AG08395 (cell line): ENCODE measurements around the gene ACTR10.

Experiments used
- DNase-seq: peaks from one replicate; pipeline ENCODE4 v3.0.0; 2012; ENCODE audit warnings: mixed read lengths, low spot score

The ACTR10 gene

GRCh38 chr14:58281969-58282368 is 82.0 kb downstream of the ACTR10 start:
- DNase-seq = no peak

- DNase-seq = no peak
These were observed 83.1 kb downstream of the ACTR10 start for GRCh38 chr14:58282925-58283593.

DNA sequence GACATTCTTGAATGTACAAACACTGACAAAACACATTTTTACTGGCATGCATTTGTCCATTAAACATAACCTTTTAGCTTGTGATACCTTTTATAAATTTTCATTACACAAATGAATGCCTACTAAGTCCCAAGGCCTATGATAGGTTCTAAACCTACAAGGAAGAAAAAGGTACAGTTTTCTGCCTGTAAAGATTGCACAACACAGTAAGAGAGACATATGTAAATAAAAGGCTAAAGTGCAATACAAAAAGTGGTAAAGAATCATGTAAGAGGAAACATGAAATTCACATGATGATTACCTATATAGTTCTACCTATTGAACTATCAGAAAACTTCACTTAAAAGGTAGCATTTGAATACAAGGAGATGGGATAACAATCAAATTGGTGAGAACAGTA is 83.8 kb downstream of the ACTR10 start:
- DNase-seq = no peak

GRCh38 chr14:58285132-58285531 is 85.2 kb downstream of the ACTR10 start:
- no peak for DNase-seq
